Ureter (tissue), 1 donor: ENCODE results near the gene UCKL1. TPM values are rescaled to one million over a fixed set of nuclear protein-coding genes. Genes with fewer than 3 reads are reported as not detected.
A peak's percentile ranks its signal among the peaks of the same experiment; 100 is the strongest.
"Not testable (repeated sequence)": the region's sequence is repeated elsewhere in the genome, so short reads cannot be mapped to it uniquely, and the experiment has no call there.

Experiments
- DNase-seq: peaks from one replicate; pipeline ENCODE4 v3.0.0-alpha.2; 2020; ENCODE audit warnings: low spot score
- total RNA-seq: library from RNA; stranded (reverse); gene quantifications from one replicate; pipeline ENCODE4 v1.2.4, GENCODE V29; 2023
- donor health status: DM: yes; HTN: yes; CAD: no.

Gene UCKL1
- total RNA-seq, 1 donor from 2014 or later: 47.6 TPM

GRCh38 chr20:63944078-63944941 is 11.9 kb downstream of the UCKL1 start:
- no peak for DNase-seq

GRCh38 chr20:63943808-63944077 is 12.5 kb downstream of the UCKL1 start:
- DNase-seq: no peak

- no peak for DNase-seq
These were observed 13.0 kb downstream of the UCKL1 start for GRCh38 chr20:63942969-63943807.

- peak; percentile 57 for DNase-seq
These were observed 13.8 kb downstream of the UCKL1 start for GRCh38 chr20:63942250-63942951.

GRCh38 chr20:63941282-63942081 is 14.7 kb downstream of the UCKL1 start:
- DNase-seq: peak; percentile 76

GRCh38 chr20:63940472-63941266 is 15.5 kb downstream of the UCKL1 start:
- no peak for DNase-seq

- DNase-seq: no peak
These were observed 16.1 kb downstream of the UCKL1 start for GRCh38 chr20:63940071-63940471.

- no peak for DNase-seq
These were observed 16.9 kb downstream of the UCKL1 start for GRCh38 chr20:63939061-63939935.

GRCh38 chr20:63937596-63937995 is 18.6 kb downstream of the UCKL1 start:
- DNase-seq: no peak

GRCh38 chr20:63935447-63935846 is 20.8 kb downstream of the UCKL1 start:
- no peak for DNase-seq

GRCh38 chr20:63934271-63935068 is 21.7 kb downstream of the UCKL1 start:
- no peak for DNase-seq

- no peak for DNase-seq
These were observed 22.6 kb downstream of the UCKL1 start for GRCh38 chr20:63933646-63934045.

GRCh38 chr20:63932606-63933160 is 23.5 kb downstream of the UCKL1 start:
- DNase-seq: no peak

GRCh38 chr20:63931735-63932134 is 24.5 kb downstream of the UCKL1 start:
- DNase-seq: no peak

GRCh38 chr20:63930971-63931553 is 25.2 kb downstream of the UCKL1 start:
- DNase-seq: no peak

- not testable (repeated sequence) for DNase-seq
These were observed 26.7 kb downstream of the UCKL1 start for GRCh38 chr20:63929473-63929883.

- no peak for DNase-seq
These were observed 27.1 kb downstream of the UCKL1 start for GRCh38 chr20:63929071-63929470.

- DNase-seq: no peak
These were observed 29.9 kb downstream of the UCKL1 start for GRCh38 chr20:63926298-63926697.
